RWPE2 (cell line): ENCODE measurements around the gene SLC39A11.

Source experiments
- ATAC-seq: fragments of 200-7000 bp; cut with Tn5 transposase; 3 replicates; pipeline ENCODE4 v1.9.1; 2021; ENCODE audit warnings: low read depth
- DNase-seq: peaks from one replicate; pipeline ENCODE4 v3.0.0-alpha.2; 2020; ENCODE audit warnings: low spot score
- H3K27ac ChIP-seq: fragments of 450-650 bp; 2 replicates; pipeline ENCODE4 v1.5.1; 2017; ENCODE audit warnings: mild to moderate bottlenecking; ENCODE audit not compliant: poor library complexity, severe bottlenecking
- H3K27me3 ChIP-seq: fragments of 250-450 bp; sonication (Bioruptor Pico); 2 replicates; pipeline ENCODE4 v1.5.1; 2021; ENCODE audit warnings: mild to moderate bottlenecking, moderate library complexity; ENCODE audit not compliant: insufficient read depth, poor library complexity, severe bottlenecking
- H3K36me3 ChIP-seq: fragments of 250-450 bp; sonication (Bioruptor Pico); 2 replicates; pipeline ENCODE4 v1.5.1; 2020; ENCODE audit warnings: low read depth, mild to moderate bottlenecking, moderate library complexity
- H3K4me1 ChIP-seq: fragments of 250-450 bp; sonication (Bioruptor Pico); 2 replicates; pipeline ENCODE4 v1.5.1; 2021; ENCODE audit warnings: mild to moderate bottlenecking, moderate library complexity; ENCODE audit not compliant: insufficient read depth, poor library complexity, severe bottlenecking
- H3K4me3 ChIP-seq: fragments of 250-450 bp; sonication (Bioruptor Pico); 2 replicates; pipeline ENCODE4 v1.5.1; 2021; ENCODE audit warnings: mild to moderate bottlenecking, moderate library complexity; ENCODE audit not compliant: severe bottlenecking
- H3K9me3 ChIP-seq: fragments of 250-450 bp; sonication (Bioruptor Pico); 2 replicates; pipeline ENCODE4 v1.5.1; 2021; ENCODE audit warnings: mild to moderate bottlenecking, moderate library complexity; ENCODE audit not compliant: severe bottlenecking
- CTCF ChIP-seq: fragments of 450-650 bp; IDR thresholded peaks from one replicate; pipeline ENCODE4 v1.5.1; 2017; ENCODE audit warnings: mild to moderate bottlenecking, moderate library complexity; ENCODE audit not compliant: poor library complexity, severe bottlenecking

The SLC39A11 gene

DNA sequence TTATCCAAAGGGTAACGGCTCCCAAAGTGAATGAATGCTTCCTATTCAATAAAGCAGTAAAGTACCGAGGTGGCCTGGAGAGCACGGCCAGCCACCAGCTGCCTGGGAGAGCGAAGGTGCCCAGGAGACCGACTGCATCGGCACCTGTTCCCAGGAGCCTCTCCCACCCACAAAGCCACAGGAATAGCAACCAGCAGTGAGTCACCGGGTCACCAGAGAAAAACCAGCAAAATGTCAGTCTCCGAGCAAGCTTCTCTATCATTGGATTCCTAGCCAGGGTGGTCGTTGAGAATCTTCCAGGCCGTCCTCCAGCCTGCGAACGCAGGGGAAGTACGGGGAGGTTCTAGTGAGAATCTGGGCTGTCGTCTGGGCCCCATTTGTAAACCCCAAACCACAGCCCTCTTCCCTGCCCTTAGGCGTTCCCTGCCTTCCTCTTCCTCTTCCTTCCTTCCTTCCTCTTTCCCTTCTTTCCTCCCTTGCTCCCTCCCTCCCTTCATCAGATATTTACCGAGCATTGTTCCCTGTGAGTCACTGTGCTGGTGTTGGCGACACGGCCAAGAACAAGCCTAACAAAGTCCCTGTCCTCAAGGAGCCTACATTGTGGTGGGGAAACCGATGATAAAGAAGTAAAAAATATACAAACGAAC is 114.6 kb downstream of the SLC39A11 start:
- H3K27me3 ChIP-seq = no peaks in the 10 kb centered on the region
- H3K4me3 ChIP-seq = no peak overlapping the region
- no peak overlapping the region for H3K27ac ChIP-seq
- TF ChIP-seq CTCF = no peak
- H3K36me3 ChIP-seq = no peaks in the 10 kb centered on the region
- DNase-seq (no peak), ATAC-seq (no peak)
- H3K4me1 ChIP-seq = peaks cover 3% of the 10 kb centered on the region
- H3K9me3 ChIP-seq = no peaks in the 10 kb centered on the region

GRCh38 chr17:72976971-72977770 is 115.3 kb downstream of the SLC39A11 start:
- peaks cover 3% of the 10 kb centered on the region for H3K4me1 ChIP-seq
- no peak for TF ChIP-seq CTCF
- H3K4me3 ChIP-seq = no peak overlapping the region
- no peak overlapping the region for H3K27ac ChIP-seq
- DNase-seq = no peak
- H3K36me3 ChIP-seq = no peaks in the 10 kb centered on the region
- no peaks in the 10 kb centered on the region for H3K27me3 ChIP-seq
- no peaks in the 10 kb centered on the region for H3K9me3 ChIP-seq
- peak; percentile 57; the same call in 2 of the 3 replicates for ATAC-seq

DNA sequence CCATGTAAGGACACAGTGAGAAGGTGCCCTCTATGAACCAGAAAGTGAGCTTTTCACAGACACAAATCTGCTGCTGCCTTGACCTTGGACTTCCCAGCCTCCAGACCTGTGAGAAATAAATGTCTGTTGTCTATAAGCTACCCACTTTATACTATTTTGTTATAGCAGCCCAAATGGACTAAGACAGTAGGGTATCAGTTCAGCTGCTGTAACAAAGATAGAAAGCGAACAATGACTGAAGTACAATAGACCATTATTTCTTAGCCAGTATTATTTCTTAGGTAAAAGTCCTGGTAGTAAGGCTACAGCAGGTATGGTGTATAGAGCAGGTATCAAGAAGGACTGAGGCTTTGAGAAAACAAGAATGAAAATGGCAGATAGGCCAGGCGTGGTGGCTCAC is 117.0 kb downstream of the SLC39A11 start:
- Histone ChIP-seq H3K4me3 (no peak overlapping the region), H3K36me3 (no peaks in the 10 kb centered on the region), H3K4me1 (peaks cover 3% of the 10 kb centered on the region), H3K27ac (no peak overlapping the region), H3K9me3 (no peaks in the 10 kb centered on the region), H3K27me3 (no peaks in the 10 kb centered on the region)
- ATAC-seq (no peak), DNase-seq (no peak)
- TF ChIP-seq CTCF = no peak

GRCh38 chr17:72974605-72975232 is 117.8 kb downstream of the SLC39A11 start:
- Histone ChIP-seq H3K4me1 (peaks cover 3% of the 10 kb centered on the region), H3K27ac (no peak overlapping the region), H3K36me3 (no peaks in the 10 kb centered on the region), H3K4me3 (no peak overlapping the region), H3K9me3 (no peaks in the 10 kb centered on the region), H3K27me3 (no peaks in the 10 kb centered on the region)
- no peak for DNase-seq
- no peak for TF ChIP-seq CTCF
- peak; percentile 64 for ATAC-seq
